Lung (tissue), 12 donors: ENCODE measurements around the gene ASGR1. TPM values are rescaled to one million over a fixed set of nuclear protein-coding genes. Genes with fewer than 3 reads are reported as not detected.
A peak's percentile ranks its signal among the peaks of the same experiment; 100 is the strongest.

ENCODE experiments used
- ATAC-seq: fragments of 200-7000 bp; cut with Tn5 transposase; one replicate; pipeline ENCODE4 v1.9.1; 2020; ENCODE audit warnings: moderate number of reproducible peaks; ENCODE audit not compliant: insufficient read depth, low FRiP score
- DNase-seq, 3 donors: peaks; one replicate each; pipeline ENCODE4 v3.0.0-alpha.2; 2013 to 2017
- H3K27ac ChIP-seq, 2 donors: one replicate each; pipeline ENCODE4 v1.5.1; 2013; ENCODE audit warnings: mild to moderate bottlenecking in 2 of 2, moderate library complexity in 2 of 2, control low read depth in 1 of 2, inconsistent platforms in 1 of 2, low read depth in 1 of 2, low read length in 1 of 2
- H3K27me3 ChIP-seq, 3 donors: one replicate each; pipeline ENCODE4 v1.5.1; 2013; ENCODE audit warnings: low read length in 2 of 3; ENCODE audit not compliant: control insufficient read depth in 3 of 3, insufficient read depth in 3 of 3
- H3K36me3 ChIP-seq, 4 donors: one replicate each; pipeline ENCODE4 v1.5.1; 2013; ENCODE audit warnings: low read length in 4 of 4, mild to moderate bottlenecking in 1 of 4, moderate library complexity in 1 of 4; ENCODE audit not compliant: control insufficient read depth in 4 of 4, insufficient read depth in 4 of 4
- H3K4me1 ChIP-seq, 5 donors: one replicate each; pipeline ENCODE4 v1.5.1; 2013; ENCODE audit warnings: low read length in 5 of 5, mild to moderate bottlenecking in 2 of 5, moderate library complexity in 1 of 5; ENCODE audit not compliant: control insufficient read depth in 5 of 5, insufficient read depth in 5 of 5
- H3K4me3 ChIP-seq: one replicate; pipeline ENCODE4 v1.5.1; 2013; ENCODE audit warnings: mild to moderate bottlenecking, control low read depth, moderate library complexity
- H3K9ac ChIP-seq, 2 donors: one replicate each; pipeline ENCODE4 v1.5.1; 2013; ENCODE audit warnings: low read length in 2 of 2, control low read depth in 1 of 2; ENCODE audit not compliant: insufficient read depth in 1 of 2
- H3K9me3 ChIP-seq, 4 donors: one replicate each; pipeline ENCODE4 v1.5.1; 2013; ENCODE audit warnings: low read length in 3 of 4, mild to moderate bottlenecking in 1 of 4, moderate library complexity in 1 of 4; ENCODE audit not compliant: control insufficient read depth in 4 of 4, insufficient read depth in 3 of 4
- CTCF ChIP-seq: IDR thresholded peaks from 2 replicates; pipeline ENCODE4 v1.5.1; 2012; ENCODE audit warnings: mild to moderate bottlenecking; ENCODE audit errors: control extremely low read depth, extremely low read depth
- WGBS, 2 donors: extraction: QIAGEN DNeasy Blood & Tissue Kit; methylation state at CpG; one replicate each; pipeline ENCODE4 v1.1.7; 2013; 5-methylcytosine and 5-hydroxymethylcytosine counted together
- polyA plus RNA-seq, 2 donors: library from polyadenylated mRNA; stranded (reverse); fragments of 200-250 nt; gene quantifications; one replicate each; pipeline ENCODE4 v1.2.1, GENCODE V29; 2013
- total RNA-seq, 2 donors: library from RNA; depleted of rRNA in 1 of 2; stranded (reverse); fragments of >200 nt in 1 of 2; gene quantifications; one replicate each; pipeline ENCODE4 v1.2.1, GENCODE V29; 2014 to 2021
- donor health status: control.
- donor health status: control.
- donor health status: Bipolar disorder and iron deficiency.
- donor health status: healthy.
- donor health status: DM: yes; HTN: yes; CAD: no.

The ASGR1 gene
- total and polyA plus RNA-seq, 4 donors: 5.9 to 11.2 (median 6.5) TPM

DNA sequence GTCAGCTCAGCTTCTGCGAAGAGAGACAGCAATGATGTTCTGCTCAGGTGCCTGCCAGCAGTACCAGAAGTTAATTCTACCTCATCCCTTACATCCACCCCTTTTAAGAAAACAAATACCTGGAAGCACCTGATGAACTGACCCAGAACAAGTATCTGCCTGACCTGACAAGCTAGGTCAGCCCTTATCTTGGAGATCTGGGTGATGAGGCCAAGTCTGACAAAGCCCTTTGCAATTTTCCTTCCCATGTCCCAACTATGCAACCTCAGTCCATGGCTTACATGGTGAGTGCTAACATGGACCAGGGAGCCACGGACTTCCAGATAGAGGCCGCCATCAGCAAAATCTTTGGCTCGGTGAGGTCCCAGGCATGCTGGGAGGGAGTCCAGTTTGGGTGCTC is 44.2 kb upstream of the ASGR1 start:
- Histone ChIP-seq H3K27ac (no peak overlapping the region), H3K9me3 (no peaks in the 10 kb centered on the region), H3K4me1 (peaks cover 0 to 23% (median 11%) of the 10 kb centered on the region in 5 donors), H3K36me3 (peaks cover 5 to 62% (median 32%) of the 10 kb centered on the region in 4 donors), H3K4me3 (no peak overlapping the region), H3K27me3 (no peaks in the 10 kb centered on the region), H3K9ac (no peak overlapping the region)
- DNase-seq (no peak), ATAC-seq (no peak)
- no peak for TF ChIP-seq CTCF
- 91 to 94% methylated on average over 4 of the region's 4 CpGs for WGBS, 2 donors

- H3K36me3 ChIP-seq: peaks cover 5 to 61% (median 28%) of the 10 kb centered on the region in 4 donors
- no peak overlapping the region for H3K4me3 ChIP-seq
- no peak overlapping the region for H3K9ac ChIP-seq
- no peak for DNase-seq
- no peak for ATAC-seq
- no peaks in the 10 kb centered on the region for H3K9me3 ChIP-seq
- H3K27ac ChIP-seq: no peak overlapping the region
- H3K27me3 ChIP-seq: no peaks in the 10 kb centered on the region
- H3K4me1 ChIP-seq: peaks cover 4 to 28% (median 14%) of the 10 kb centered on the region in 5 donors
- TF ChIP-seq CTCF: no peak
- WGBS, 2 donors: 84 to 89% methylated on average over 7 of the region's 7 CpGs
Measured at GRCh38 chr17:7222972-7223292, 43.8 kb upstream of the ASGR1 start.

GRCh38 chr17:7222093-7222971 is 43.2 kb upstream of the ASGR1 start:
- 87 to 91% methylated on average over 15 of the region's 15 CpGs for WGBS, 2 donors
- TF ChIP-seq CTCF: no peak
- ATAC-seq (no peak), DNase-seq (no peak)
- Histone ChIP-seq H3K36me3 (peaks cover 5 to 55% (median 25%) of the 10 kb centered on the region in 4 donors), H3K4me3 (no peak overlapping the region), H3K9ac (no peak overlapping the region), H3K27me3 (no peaks in the 10 kb centered on the region), H3K9me3 (no peaks in the 10 kb centered on the region), H3K27ac (peak overlapping the region in 1 of 2 donors; percentile 3), H3K4me1 (peaks cover 6 to 32% (median 16%) of the 10 kb centered on the region in 5 donors)
